ENCODE data around the gene ENGASE.

- TF ChIP-seq EZH2 (IDR thresholded peaks at IDR 0.05; ENCODE audit: low read length, unreplicated experiment) = no peak
- TF ChIP-seq CTCF (conservative IDR thresholded peaks at IDR 0.05; ENCODE audit: low read depth, low read length) = no peak
These were observed 29.5 kb upstream of the ENGASE start for GRCh38 chr17:79045001-79045729.

All from PC-3 (cell line).